GM19351 (cell line): ENCODE results near the gene RASGEF1C.
"Not testable (repeated sequence)": the region's sequence is repeated elsewhere in the genome, so short reads cannot be mapped to it uniquely, and the experiment has no call there.

Source experiments
- ATAC-seq: cut with Tn5 transposase; IDR thresholded peaks from one replicate; pipeline ENCODE4 v1.9.1; 2021; ENCODE audit warnings: mild to moderate bottlenecking, moderate library complexity; ENCODE audit not compliant: unreplicated experiment

Gene RASGEF1C

GRCh38 chr5:180212363-180213255 is 3.6 kb upstream of the RASGEF1C start:
- ATAC-seq, result no peak

- ATAC-seq, result no peak
Observed at GRCh38 chr5:180211761-180212035, 2.7 kb upstream of the RASGEF1C start.

GRCh38 chr5:180210961-180211760 is 2.1 kb upstream of the RASGEF1C start:
- no peak for ATAC-seq

- ATAC-seq, result not testable (repeated sequence)
Observed at GRCh38 chr5:180210077-180210476, 1.1 kb upstream of the RASGEF1C start.

GRCh38 chr5:180208435-180209081 is 453 bp downstream of the RASGEF1C start:
- ATAC-seq, result peak; percentile 25

- ATAC-seq, result no peak
Observed at GRCh38 chr5:180208038-180208434, 975 bp downstream of the RASGEF1C start.

- ATAC-seq, result no peak
Observed at GRCh38 chr5:180207593-180207992, 1.4 kb downstream of the RASGEF1C start.

- no peak for ATAC-seq
Observed at GRCh38 chr5:180206993-180207392, 2.0 kb downstream of the RASGEF1C start.

- no peak for ATAC-seq
Observed at GRCh38 chr5:180205916-180206315, 3.1 kb downstream of the RASGEF1C start.

- ATAC-seq, result no peak
Observed at GRCh38 chr5:180204276-180204819, 4.7 kb downstream of the RASGEF1C start.

GRCh38 chr5:180202939-180203573 is 6.0 kb downstream of the RASGEF1C start:
- ATAC-seq, result no peak

- ATAC-seq, result no peak
Observed at GRCh38 chr5:180201051-180201987, 7.7 kb downstream of the RASGEF1C start.

GRCh38 chr5:180199390-180199789 is 9.6 kb downstream of the RASGEF1C start:
- no peak for ATAC-seq

GRCh38 chr5:180198208-180198607 is 10.8 kb downstream of the RASGEF1C start:
- no peak for ATAC-seq

GRCh38 chr5:180197016-180197702 is 11.9 kb downstream of the RASGEF1C start:
- ATAC-seq, result no peak

GRCh38 chr5:180194410-180195345 is 14.3 kb downstream of the RASGEF1C start:
- no peak for ATAC-seq

GRCh38 chr5:180193749-180194375 is 15.1 kb downstream of the RASGEF1C start:
- ATAC-seq, result no peak

- no peak for ATAC-seq
Observed at GRCh38 chr5:180191716-180192115, 17.3 kb downstream of the RASGEF1C start.
